Measurements from ENCODE around the gene THAP6.

GRCh38 chr4:75557696-75558095 lies 43.4 kb downstream of the THAP6 start:
- TF ChIP-seq CTCF (conservative IDR thresholded peaks at IDR 0.05 in 1 of 2, IDR thresholded peaks at IDR 0.05 in 1 of 2; ENCODE audit: low read depth in 1 of 2, low read length in 2 of 2) (no peak), EZH2 (IDR thresholded peaks at IDR 0.05; ENCODE audit: low read length, missing control alignments) (no peak)
